Peyer's patch (tissue), 4 donors: ENCODE results near the gene CCNG1.

ENCODE experiments used
- POLR2A ChIP-seq, 2 donors: fragments of 450-650 bp; IDR thresholded peaks; one replicate each; pipeline ENCODE4 v1.5.1; 2017; ENCODE audit warnings: antibody characterized with exemption in 2 of 2, mild to moderate bottlenecking in 2 of 2, moderate library complexity in 2 of 2
- TF ChIP-seq, protein P1 (sequence below), 6 experiments: fragments of 450-650 bp in 4 of 6; fragments of 200-600 bp in 2 of 6; sonication (generic) in 1 of 6; IDR thresholded peaks; one replicate each; pipeline ENCODE4 v1.5.1; 2017 to 2019; ENCODE audit warnings: antibody characterized with exemption in 6 of 6, mild to moderate bottlenecking in 3 of 6, moderate library complexity in 1 of 6

DNA sequence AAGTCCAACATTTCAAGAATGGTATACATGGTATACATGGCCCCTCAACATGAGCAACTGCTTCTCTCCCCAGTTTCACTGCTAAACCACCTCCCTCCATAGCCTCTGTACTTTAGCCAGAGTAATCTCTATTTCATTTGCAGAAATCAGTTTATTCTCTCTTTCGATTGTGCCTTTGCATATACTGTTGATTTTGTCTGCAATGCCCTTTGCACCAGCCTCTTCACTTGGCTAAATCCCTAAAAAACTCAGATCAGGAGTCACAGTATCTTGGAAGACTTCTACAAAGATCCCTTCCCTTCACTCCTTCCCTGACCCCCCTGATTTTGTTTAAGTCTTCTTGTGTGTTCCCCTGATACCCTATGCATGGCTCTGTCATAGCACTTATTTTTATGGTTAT is 4.9 kb upstream of the CCNG1 start:
- TF ChIP-seq, protein P1, sequence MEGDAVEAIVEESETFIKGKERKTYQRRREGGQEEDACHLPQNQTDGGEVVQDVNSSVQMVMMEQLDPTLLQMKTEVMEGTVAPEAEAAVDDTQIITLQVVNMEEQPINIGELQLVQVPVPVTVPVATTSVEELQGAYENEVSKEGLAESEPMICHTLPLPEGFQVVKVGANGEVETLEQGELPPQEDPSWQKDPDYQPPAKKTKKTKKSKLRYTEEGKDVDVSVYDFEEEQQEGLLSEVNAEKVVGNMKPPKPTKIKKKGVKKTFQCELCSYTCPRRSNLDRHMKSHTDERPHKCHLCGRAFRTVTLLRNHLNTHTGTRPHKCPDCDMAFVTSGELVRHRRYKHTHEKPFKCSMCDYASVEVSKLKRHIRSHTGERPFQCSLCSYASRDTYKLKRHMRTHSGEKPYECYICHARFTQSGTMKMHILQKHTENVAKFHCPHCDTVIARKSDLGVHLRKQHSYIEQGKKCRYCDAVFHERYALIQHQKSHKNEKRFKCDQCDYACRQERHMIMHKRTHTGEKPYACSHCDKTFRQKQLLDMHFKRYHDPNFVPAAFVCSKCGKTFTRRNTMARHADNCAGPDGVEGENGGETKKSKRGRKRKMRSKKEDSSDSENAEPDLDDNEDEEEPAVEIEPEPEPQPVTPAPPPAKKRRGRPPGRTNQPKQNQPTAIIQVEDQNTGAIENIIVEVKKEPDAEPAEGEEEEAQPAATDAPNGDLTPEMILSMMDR (IDR thresholded peaks at IDR 0.05) = no peak
- TF ChIP-seq POLR2A (IDR thresholded peaks at IDR 0.05) = no peak
